Muscle of leg (tissue), 11 donors: ENCODE measurements around the gene PTPN5. TPM values are rescaled to one million over a fixed set of nuclear protein-coding genes. Genes with fewer than 3 reads are reported as not detected.
A peak's percentile ranks its signal among the peaks of the same experiment; 100 is the strongest.

Experiments
- DNase-seq: peaks from one replicate; pipeline ENCODE4 v3.0.0; 2013
- H3K27ac ChIP-seq: one replicate; pipeline ENCODE4 v1.5.1; 2013; ENCODE audit warnings: mild to moderate bottlenecking, low read length, control low read depth
- H3K27me3 ChIP-seq: one replicate; pipeline ENCODE4 v1.6.1; 2013; ENCODE audit warnings: low read length; ENCODE audit not compliant: control insufficient read depth, insufficient read depth
- H3K36me3 ChIP-seq: one replicate; pipeline ENCODE4 v1.6.1; 2013; ENCODE audit warnings: low read length; ENCODE audit not compliant: control insufficient read depth, insufficient read depth
- H3K4me1 ChIP-seq: one replicate; pipeline ENCODE4 v1.6.1; 2013; ENCODE audit warnings: low read length; ENCODE audit not compliant: control insufficient read depth, insufficient read depth
- H3K4me3 ChIP-seq: one replicate; pipeline ENCODE4 v1.5.1; 2013; ENCODE audit warnings: low read length, control low read depth
- H3K9me3 ChIP-seq: replicated peaks from 2 replicates; pipeline ENCODE4 v1.6.1; 2013; ENCODE audit warnings: low read depth, low read length; ENCODE audit not compliant: control insufficient read depth
- WGBS: methylation state at CpG from one replicate; pipeline ENCODE4 v1.1.5; 2013; ENCODE audit warnings: missing lambda C conversion rate; ENCODE audit not compliant: insufficient coverage; 5-methylcytosine and 5-hydroxymethylcytosine counted together
- polyA plus RNA-seq, 8 donors: library from polyadenylated mRNA; unstranded; fragments of 120-200 nt; gene quantifications; one replicate each; pipeline versions ENCODE4 v1.2.1 to v1.2.3, GENCODE V29; 2013; ENCODE audit warnings: inconsistent platforms in 1 of 8, low replicate concordance in 1 of 8; ENCODE audit not compliant: insufficient read length in 8 of 8, insufficient read depth in 1 of 8
- total RNA-seq: library from RNA; stranded (reverse); fragments of 120-200 nt; gene quantifications from one replicate; pipeline ENCODE4 v1.2.4, GENCODE V29; 2013

PTPN5 gene
- total and polyA plus RNA-seq, 9 donors: 0.14 to 2.0 (median 0.24) TPM

GRCh38 chr11:18715476-18715875 is 76.1 kb downstream of the PTPN5 start:
- no peak for DNase-seq
- WGBS: 83% methylated on average over 6 of the region's 7 CpGs
- Histone ChIP-seq H3K27me3 (peaks cover 1% of the 10 kb centered on the region), H3K4me1 (peaks cover 5% of the 10 kb centered on the region), H3K4me3 (no peak overlapping the region), H3K36me3 (no peaks in the 10 kb centered on the region), H3K9me3 (no peaks in the 10 kb centered on the region), H3K27ac (no peak overlapping the region)

GRCh38 chr11:18714443-18714780 is 77.2 kb downstream of the PTPN5 start:
- Histone ChIP-seq H3K4me3 (no peak overlapping the region), H3K36me3 (no peaks in the 10 kb centered on the region), H3K27ac (no peak overlapping the region), H3K9me3 (no peaks in the 10 kb centered on the region), H3K27me3 (no peaks in the 10 kb centered on the region), H3K4me1 (no peaks in the 10 kb centered on the region)
- no peak for DNase-seq
- WGBS: 84% methylated on average over 6 of the region's 10 CpGs

GRCh38 chr11:18713646-18714442 is 77.8 kb downstream of the PTPN5 start:
- H3K27ac ChIP-seq: no peak overlapping the region
- 89% methylated on average over 26 of the region's 26 CpGs for WGBS
- H3K4me3 ChIP-seq: no peak overlapping the region
- DNase-seq: no peak
- no peaks in the 10 kb centered on the region for H3K9me3 ChIP-seq
- no peaks in the 10 kb centered on the region for H3K27me3 ChIP-seq
- no peaks in the 10 kb centered on the region for H3K36me3 ChIP-seq
- H3K4me1 ChIP-seq: no peaks in the 10 kb centered on the region

- Histone ChIP-seq H3K27ac (no peak overlapping the region), H3K36me3 (no peaks in the 10 kb centered on the region), H3K27me3 (peaks cover 8% of the 10 kb centered on the region), H3K4me3 (no peak overlapping the region), H3K4me1 (peaks cover 13% of the 10 kb centered on the region), H3K9me3 (no peaks in the 10 kb centered on the region)
- no peak for DNase-seq
- 83% methylated on average over 1 of the region's 5 CpGs for WGBS
These were observed 81.1 kb downstream of the PTPN5 start for GRCh38 chr11:18710545-18710944.

GRCh38 chr11:18709414-18709813 is 82.2 kb downstream of the PTPN5 start:
- Histone ChIP-seq H3K27me3 (peaks cover 8% of the 10 kb centered on the region), H3K36me3 (no peaks in the 10 kb centered on the region), H3K4me1 (peaks cover 17% of the 10 kb centered on the region), H3K27ac (no peak overlapping the region), H3K4me3 (no peak overlapping the region), H3K9me3 (no peaks in the 10 kb centered on the region)
- 90% methylated on average over 2 of the region's 4 CpGs for WGBS
- DNase-seq: no peak

- WGBS: 87% methylated on average over 9 of the region's 12 CpGs
- peaks cover 2% of the 10 kb centered on the region for H3K36me3 ChIP-seq
- H3K27me3 ChIP-seq: peaks cover 8% of the 10 kb centered on the region
- H3K27ac ChIP-seq: no peak overlapping the region
- no peak overlapping the region for H3K4me3 ChIP-seq
- no peak for DNase-seq
- no peaks in the 10 kb centered on the region for H3K9me3 ChIP-seq
- peaks cover 17% of the 10 kb centered on the region for H3K4me1 ChIP-seq
These were observed 83.7 kb downstream of the PTPN5 start for GRCh38 chr11:18707811-18708340.

- H3K27me3 ChIP-seq: peaks cover 8% of the 10 kb centered on the region
- DNase-seq: peak; percentile 88
- H3K4me1 ChIP-seq: peaks cover 17% of the 10 kb centered on the region
- 5% methylated on average over 30 of the region's 34 CpGs for WGBS
- peaks cover 2% of the 10 kb centered on the region for H3K36me3 ChIP-seq
- peak overlapping the region; percentile 40 for H3K4me3 ChIP-seq
- no peaks in the 10 kb centered on the region for H3K9me3 ChIP-seq
- peak overlapping the region; percentile 32 for H3K27ac ChIP-seq
These were observed 85.0 kb downstream of the PTPN5 start for GRCh38 chr11:18706330-18707243.

- peak; percentile 50 for DNase-seq
- no peak overlapping the region for H3K27ac ChIP-seq
- H3K27me3 ChIP-seq: peaks cover 8% of the 10 kb centered on the region
- H3K9me3 ChIP-seq: no peaks in the 10 kb centered on the region
- H3K36me3 ChIP-seq: peaks cover 2% of the 10 kb centered on the region
- H3K4me3 ChIP-seq: peak overlapping the region; percentile 40
- peaks cover 18% of the 10 kb centered on the region for H3K4me1 ChIP-seq
- under 1% methylated on average over 37 of the region's 46 CpGs for WGBS
These were observed 85.8 kb downstream of the PTPN5 start for GRCh38 chr11:18705651-18706281.

GRCh38 chr11:18704698-18705097 is 86.9 kb downstream of the PTPN5 start:
- no peak overlapping the region for H3K4me3 ChIP-seq
- H3K4me1 ChIP-seq: peaks cover 29% of the 10 kb centered on the region
- H3K27me3 ChIP-seq: peaks cover 8% of the 10 kb centered on the region
- WGBS: no CpG with 5 or more reads among the region's 1 CpG
- peaks cover 2% of the 10 kb centered on the region for H3K36me3 ChIP-seq
- no peak for DNase-seq
- no peak overlapping the region for H3K27ac ChIP-seq
- no peaks in the 10 kb centered on the region for H3K9me3 ChIP-seq
